C4-2B (cell line): Measurements from ENCODE around the gene NEK1.
"Not testable (repeated sequence)": the region's sequence is repeated elsewhere in the genome, so short reads cannot be mapped to it uniquely, and the experiment has no call there.

ENCODE experiments used
- H3K27ac ChIP-seq: fragments of 450-650 bp; 2 replicates; pipeline ENCODE4 v1.5.1; 2017
- CTCF ChIP-seq: fragments of 450-650 bp; conservative IDR thresholded peaks from 2 replicates; pipeline ENCODE4 v1.5.1; 2017; ENCODE audit warnings: mild to moderate bottlenecking
- ZFX ChIP-seq: fragments of 450-650 bp; IDR thresholded peaks from 2 replicates; pipeline ENCODE4 v1.6.1; 2017

The NEK1 gene

GRCh38 chr4:169428376-169428775 lies 184.0 kb downstream of the NEK1 start:
- TF ChIP-seq ZFX (no peak), CTCF (no peak)

GRCh38 chr4:169427727-169428126 lies 184.7 kb downstream of the NEK1 start:
- H3K27ac ChIP-seq, result not testable (repeated sequence)

More at GRCh38 chr4:169428376-169428775, 184.0 kb downstream of the NEK1 start:
- no peak overlapping the region for H3K27ac ChIP-seq

GRCh38 chr4:169420291-169420690 lies 192.1 kb downstream of the NEK1 start:
- no peak overlapping the region for H3K27ac ChIP-seq
- TF ChIP-seq CTCF, result no peak

- H3K27ac ChIP-seq, result no peak overlapping the region
- TF ChIP-seq CTCF (no peak), ZFX (no peak)
Observed at GRCh38 chr4:169418846-169419245, 193.5 kb downstream of the NEK1 start.

GRCh38 chr4:169417629-169418282 lies 194.6 kb downstream of the NEK1 start:
- TF ChIP-seq CTCF (no peak), ZFX (no peak)
- no peak overlapping the region for H3K27ac ChIP-seq

- H3K27ac ChIP-seq, result no peak overlapping the region
- TF ChIP-seq ZFX (no peak), CTCF (no peak)
Observed at GRCh38 chr4:169416997-169417396, 195.4 kb downstream of the NEK1 start.

- no peak for TF ChIP-seq CTCF
- TF ChIP-seq ZFX, result no peak
- no peak overlapping the region for H3K27ac ChIP-seq
Observed at GRCh38 chr4:169416461-169416860, 195.9 kb downstream of the NEK1 start.

GRCh38 chr4:169414913-169415312 lies 197.5 kb downstream of the NEK1 start:
- TF ChIP-seq ZFX, result no peak
- TF ChIP-seq CTCF, result no peak
- H3K27ac ChIP-seq, result no peak overlapping the region
